ENCODE results near the gene RTEL1.
"Not testable (repeated sequence)": the region's sequence is repeated elsewhere in the genome, so short reads cannot be mapped to it uniquely, and the experiment has no call there.

The RTEL1 gene

GRCh38 chr20:63652192-63652980, 5.7 kb upstream of the RTEL1 start:
- no peak for DNase-seq (ENCODE audit: low read depth in 2 of 2, low spot score in 1 of 2)

GRCh38 chr20:63653041-63653973, 4.8 kb upstream of the RTEL1 start, which contains the start of gene STMN3:
Gene STMN3 (minus strand): TSS chr20:63653424. CDS start chr20:63653345, 79 bp downstream.
- DNase-seq (ENCODE audit: low read depth in 2 of 2, low spot score in 1 of 2) = no peak

GRCh38 chr20:63653974-63654668, 4.0 kb upstream of the RTEL1 start:
- DNase-seq (ENCODE audit: low read depth in 2 of 2, low spot score in 1 of 2) = no peak

- DNase-seq (ENCODE audit: low read depth in 2 of 2, low spot score in 1 of 2) = no peak
These were observed 2.9 kb upstream of the RTEL1 start for GRCh38 chr20:63655249-63655648.

GRCh38 chr20:63656451-63656850, 1.7 kb upstream of the RTEL1 start:
- DNase-seq (ENCODE audit: low read depth in 2 of 2, low spot score in 1 of 2) = no peak

GRCh38 chr20:63657260-63657936, 714 bp upstream of the RTEL1 start:
- DNase-seq (ENCODE audit: low read depth in 2 of 2, low spot score in 1 of 2) = no peak

- DNase-seq (ENCODE audit: low read depth in 2 of 2, low spot score in 1 of 2) = no peak
These were observed 656 bp downstream of the RTEL1 start for GRCh38 chr20:63658749-63659187.

- no peak for DNase-seq (ENCODE audit: low read depth in 2 of 2, low spot score in 1 of 2)
These were observed 1.3 kb downstream of the RTEL1 start for GRCh38 chr20:63659370-63659769.

- DNase-seq (ENCODE audit: low read depth in 2 of 2, low spot score in 1 of 2) = not testable (repeated sequence)
These were observed 2.1 kb downstream of the RTEL1 start for GRCh38 chr20:63660174-63660573.

- no peak for DNase-seq (ENCODE audit: low read depth in 2 of 2, low spot score in 1 of 2)
These were observed 2.5 kb downstream of the RTEL1 start for GRCh38 chr20:63660622-63661021.

GRCh38 chr20:63661108-63661507, 3.0 kb downstream of the RTEL1 start:
- no peak for DNase-seq (ENCODE audit: low read depth in 2 of 2, low spot score in 1 of 2)

GRCh38 chr20:63661959-63662812, 4.1 kb downstream of the RTEL1 start:
- no peak for DNase-seq (ENCODE audit: low read depth in 2 of 2, low spot score in 1 of 2)

GRCh38 chr20:63662813-63663189, 4.7 kb downstream of the RTEL1 start:
- DNase-seq (ENCODE audit: low read depth in 2 of 2, low spot score in 1 of 2) = no peak

GRCh38 chr20:63663332-63664066, 5.4 kb downstream of the RTEL1 start:
- DNase-seq (ENCODE audit: low read depth in 2 of 2, low spot score in 1 of 2) = no peak

- DNase-seq (ENCODE audit: low read depth in 2 of 2, low spot score in 1 of 2) = no peak
These were observed 6.2 kb downstream of the RTEL1 start for GRCh38 chr20:63664143-63664851.

- no peak for DNase-seq (ENCODE audit: low read depth in 2 of 2, low spot score in 1 of 2)
These were observed 6.9 kb downstream of the RTEL1 start for GRCh38 chr20:63664861-63665594.

GRCh38 chr20:63665708-63666107, 7.6 kb downstream of the RTEL1 start:
- no peak for DNase-seq (ENCODE audit: low read depth in 2 of 2, low spot score in 1 of 2)

GRCh38 chr20:63667858-63668257, 9.7 kb downstream of the RTEL1 start:
- no peak for DNase-seq (ENCODE audit: low read depth in 2 of 2, low spot score in 1 of 2)

Data from stimulated activated CD8-positive, alpha-beta memory T cell treated with anti-CD3 and anti-CD28 coated beads, Interleukin-4, amount 100 ng/mL, for 1 hour (primary cell).